ENCODE results near the gene GSTA4. TPM values are rescaled to one million over a fixed set of nuclear protein-coding genes. Genes with fewer than 3 reads are reported as not detected.

Gene GSTA4
- total and polyA plus RNA-seq, 2 donors (not counting 1 experiment from before 2014, with no cell fraction given) = 51.9 to 54.0 TPM

DNA sequence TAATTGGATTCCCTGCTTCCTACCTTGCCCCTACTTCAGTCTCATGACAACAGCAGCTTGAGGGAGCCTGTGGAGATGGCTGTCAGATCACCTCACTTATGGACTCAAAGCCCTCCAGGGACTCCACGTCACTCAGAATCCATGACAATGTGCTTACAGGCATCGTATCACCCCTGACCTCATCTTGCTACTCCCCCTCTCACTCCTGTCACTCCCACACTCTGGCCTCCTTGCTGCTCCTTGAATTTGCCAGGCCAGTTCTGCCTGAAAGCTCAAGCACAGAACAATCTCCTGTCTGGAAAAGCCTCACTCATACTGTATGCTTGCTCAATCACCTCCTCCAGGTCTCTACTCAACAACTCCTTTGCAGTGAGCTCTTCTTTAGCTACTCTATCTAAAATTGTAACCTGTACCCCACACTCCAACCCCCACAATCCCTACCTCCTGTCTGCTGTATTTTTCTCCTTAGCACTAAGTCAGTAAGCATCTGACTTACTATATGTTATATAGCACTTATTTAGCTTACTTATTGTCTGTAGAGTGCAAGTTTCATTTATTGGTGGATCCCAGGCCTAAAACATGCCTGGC lies 10.7 kb upstream of the GSTA4 start:
- Histone ChIP-seq H3K27me3 (ENCODE audit: control insufficient read depth, insufficient read depth, low read length) (no peaks in the 10 kb centered on the region), H3K4me2 (ENCODE audit: extremely low read depth, insufficient read depth, low read length) (no peak overlapping the region), H3K9ac (ENCODE audit: insufficient read depth, low read length) (no peak overlapping the region), H3K36me3 (ENCODE audit: control insufficient read depth, insufficient read depth, low read length) (peaks cover 2% of the 10 kb centered on the region), H4K20me1 (ENCODE audit: control insufficient read depth, extremely low read depth, insufficient read depth, low read length) (no peaks in the 10 kb centered on the region), H3K4me1 (ENCODE audit: control insufficient read depth, extremely low read depth, insufficient read depth, low read length) (no peaks in the 10 kb centered on the region), H3K4me3 (replicated peaks in 1 of 4; ENCODE audit: control extremely low read depth in 1 of 4, insufficient read depth in 1 of 4, low read depth in 3 of 4, low read length in 4 of 4) (no peak overlapping the region), H3K27ac (ENCODE audit: insufficient read depth, low read length) (no peak overlapping the region), H2AFZ (ENCODE audit: low read length) (no peak overlapping the region), H3K9me3 (ENCODE audit: control insufficient read depth, insufficient read depth, low read depth, low read length) (no peaks in the 10 kb centered on the region), H3K79me2 (ENCODE audit: control insufficient read depth, insufficient read depth, low read length) (no peaks in the 10 kb centered on the region)
- TF ChIP-seq CTCF (conservative IDR thresholded peaks at IDR 0.05 in 1 of 2, IDR thresholded peaks at IDR 0.05 in 1 of 2; ENCODE audit: low read depth in 1 of 2, low read length in 2 of 2) (no peak), EZH2 (IDR thresholded peaks at IDR 0.05; ENCODE audit: low read length, missing control alignments) (no peak)
- DNase-seq (ENCODE audit: low read depth in 2 of 2) = no peak

DNA sequence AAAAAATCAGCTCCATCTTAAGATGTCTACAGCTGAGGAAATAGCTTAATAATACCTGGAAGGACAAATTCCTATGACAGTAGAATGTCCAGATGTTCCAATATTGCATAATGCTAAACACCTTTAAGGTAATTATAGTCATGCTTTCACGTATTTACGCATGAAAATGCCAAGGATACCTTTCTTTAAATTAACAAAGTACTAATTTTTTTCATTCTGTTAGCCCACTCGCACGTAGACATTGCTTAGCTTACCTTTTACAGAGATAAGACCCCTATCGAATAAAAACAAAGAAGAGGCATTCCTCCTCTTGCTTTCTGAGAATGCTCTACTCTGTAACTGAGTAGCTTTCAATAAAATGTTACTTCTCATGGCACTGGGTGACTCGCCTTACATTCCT lies 4.4 kb upstream of the GSTA4 start:
- no peaks in the 10 kb centered on the region for H3K9me3 ChIP-seq (ENCODE audit: control insufficient read depth, insufficient read depth, low read depth, low read length)
- TF ChIP-seq EZH2 (IDR thresholded peaks at IDR 0.05; ENCODE audit: low read length, missing control alignments) = no peak
- no peak for TF ChIP-seq CTCF (conservative IDR thresholded peaks at IDR 0.05 in 1 of 2, IDR thresholded peaks at IDR 0.05 in 1 of 2; ENCODE audit: low read depth in 1 of 2, low read length in 2 of 2)
- H4K20me1 ChIP-seq (ENCODE audit: control insufficient read depth, extremely low read depth, insufficient read depth, low read length) = no peaks in the 10 kb centered on the region
- no peaks in the 10 kb centered on the region for H3K27me3 ChIP-seq (ENCODE audit: control insufficient read depth, insufficient read depth, low read length)
- no peak overlapping the region for H3K4me2 ChIP-seq (ENCODE audit: extremely low read depth, insufficient read depth, low read length)
- H3K27ac ChIP-seq (ENCODE audit: insufficient read depth, low read length) = no peak overlapping the region
- H3K9ac ChIP-seq (ENCODE audit: insufficient read depth, low read length) = no peak overlapping the region
- no peaks in the 10 kb centered on the region for H3K36me3 ChIP-seq (ENCODE audit: control insufficient read depth, insufficient read depth, low read length)
- H3K4me1 ChIP-seq (ENCODE audit: control insufficient read depth, extremely low read depth, insufficient read depth, low read length) = no peaks in the 10 kb centered on the region
- no peak overlapping the region for H2AFZ ChIP-seq (ENCODE audit: low read length)
- H3K4me3 ChIP-seq (replicated peaks in 1 of 4; ENCODE audit: control extremely low read depth in 1 of 4, insufficient read depth in 1 of 4, low read depth in 3 of 4, low read length in 4 of 4) = no peak overlapping the region
- peaks cover 4% of the 10 kb centered on the region for H3K79me2 ChIP-seq (ENCODE audit: control insufficient read depth, insufficient read depth, low read length)
- no peak for DNase-seq (ENCODE audit: low read depth in 2 of 2)

- Histone ChIP-seq H3K9ac (ENCODE audit: insufficient read depth, low read length) (no peak overlapping the region), H3K36me3 (ENCODE audit: control insufficient read depth, insufficient read depth, low read length) (no peaks in the 10 kb centered on the region), H3K4me1 (ENCODE audit: control insufficient read depth, extremely low read depth, insufficient read depth, low read length) (no peaks in the 10 kb centered on the region), H3K9me3 (ENCODE audit: control insufficient read depth, insufficient read depth, low read depth, low read length) (no peaks in the 10 kb centered on the region), H3K27me3 (ENCODE audit: control insufficient read depth, insufficient read depth, low read length) (no peaks in the 10 kb centered on the region), H3K4me3 (replicated peaks in 1 of 4; ENCODE audit: control extremely low read depth in 1 of 4, insufficient read depth in 1 of 4, low read depth in 3 of 4, low read length in 4 of 4) (no peak overlapping the region), H3K79me2 (ENCODE audit: control insufficient read depth, insufficient read depth, low read length) (peaks cover 4% of the 10 kb centered on the region), H4K20me1 (ENCODE audit: control insufficient read depth, extremely low read depth, insufficient read depth, low read length) (no peaks in the 10 kb centered on the region), H3K27ac (ENCODE audit: insufficient read depth, low read length) (no peak overlapping the region), H3K4me2 (ENCODE audit: extremely low read depth, insufficient read depth, low read length) (no peak overlapping the region), H2AFZ (ENCODE audit: low read length) (no peak overlapping the region)
- TF ChIP-seq EZH2 (IDR thresholded peaks at IDR 0.05; ENCODE audit: low read length, missing control alignments) (no peak), CTCF (conservative IDR thresholded peaks at IDR 0.05 in 1 of 2, IDR thresholded peaks at IDR 0.05 in 1 of 2; ENCODE audit: low read depth in 1 of 2, low read length in 2 of 2) (no peak)
- DNase-seq (ENCODE audit: low read depth in 2 of 2) = no peak
Observed at GRCh38 chr6:52998603-52999002, 3.5 kb upstream of the GSTA4 start.
